ENCODE results near the gene SEMA3G.

SEMA3G gene

DNA sequence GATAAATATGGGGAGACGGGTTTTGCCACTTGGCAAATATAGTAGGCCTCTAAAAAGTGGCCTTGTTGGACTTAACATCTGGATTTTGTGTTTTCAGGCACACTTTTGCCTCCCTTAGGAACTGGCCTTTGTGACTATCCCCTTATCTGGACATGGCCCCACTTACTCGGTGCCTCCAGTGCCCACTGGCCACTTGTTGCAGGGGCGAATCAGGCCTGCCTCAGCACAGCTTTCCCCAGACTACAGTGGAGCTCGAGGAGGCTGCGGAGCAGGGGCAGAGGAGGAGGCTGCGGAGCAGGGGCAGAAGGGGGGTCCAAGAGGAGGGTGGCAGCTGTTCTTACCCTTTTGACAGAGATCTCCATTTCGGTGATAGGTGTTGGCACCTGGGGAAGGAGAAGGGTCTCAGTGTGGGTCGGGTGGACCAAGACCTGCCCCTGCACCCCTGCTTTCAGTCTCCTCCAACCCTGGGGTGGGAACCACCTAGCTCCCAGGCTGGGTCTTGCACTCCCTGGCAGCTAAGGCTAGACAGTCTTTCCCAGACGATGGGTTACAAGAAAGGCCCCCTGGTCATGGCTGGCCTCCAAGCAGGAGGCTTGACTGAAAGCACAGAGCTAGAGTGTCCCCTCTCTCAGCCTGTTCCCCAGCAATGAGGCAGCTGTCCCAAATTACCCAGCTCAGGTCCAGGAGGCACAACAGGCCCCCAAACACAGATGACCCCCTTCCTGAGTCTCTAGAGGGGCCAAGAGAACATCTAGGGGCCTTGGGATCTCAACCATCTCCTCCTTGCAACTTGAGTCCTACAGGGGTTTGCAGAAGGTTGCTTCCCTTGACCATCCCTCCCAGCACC is 6.1 kb downstream of the SEMA3G start:
- DNase-seq, result no peak

GRCh38 chr3:52438104-52438376 is 6.9 kb downstream of the SEMA3G start:
- DNase-seq, result no peak

GRCh38 chr3:52437326-52438103 is 7.4 kb downstream of the SEMA3G start:
- DNase-seq, result no peak

DNA sequence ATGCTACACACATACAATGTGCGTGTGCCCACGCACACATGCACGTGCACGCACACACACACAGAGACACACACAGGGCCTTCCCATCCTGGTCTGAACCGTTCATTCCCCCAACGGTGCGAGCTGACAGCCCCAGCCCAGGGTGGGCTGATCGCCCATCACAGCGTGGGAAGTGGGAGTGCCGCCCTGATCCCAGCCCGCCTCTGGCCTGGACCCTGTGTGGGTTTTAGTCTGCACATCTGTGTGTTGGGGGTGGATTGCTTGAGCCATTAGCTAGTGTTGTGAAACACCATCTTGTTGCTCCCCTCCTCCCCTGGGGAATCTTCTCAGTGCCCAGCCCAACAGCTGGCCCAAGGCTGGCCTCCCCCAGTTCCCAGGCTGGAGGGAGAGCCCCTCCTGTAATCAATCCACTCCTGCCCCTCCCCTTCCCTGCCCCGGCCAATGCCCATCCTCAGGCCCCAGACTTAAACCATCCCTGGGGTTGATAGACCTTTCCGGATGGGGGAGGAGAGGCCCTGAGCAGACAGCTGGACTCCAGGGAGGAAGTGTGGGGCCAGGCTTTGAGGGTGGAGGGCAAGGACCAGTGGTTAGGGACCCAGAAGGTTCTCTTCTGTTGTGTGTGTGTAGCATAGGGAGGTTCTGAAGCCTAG is 8.3 kb downstream of the SEMA3G start:
- DNase-seq, result no peak

- DNase-seq, result no peak
Measured at GRCh38 chr3:52435246-52436101, 9.4 kb downstream of the SEMA3G start.

DNA sequence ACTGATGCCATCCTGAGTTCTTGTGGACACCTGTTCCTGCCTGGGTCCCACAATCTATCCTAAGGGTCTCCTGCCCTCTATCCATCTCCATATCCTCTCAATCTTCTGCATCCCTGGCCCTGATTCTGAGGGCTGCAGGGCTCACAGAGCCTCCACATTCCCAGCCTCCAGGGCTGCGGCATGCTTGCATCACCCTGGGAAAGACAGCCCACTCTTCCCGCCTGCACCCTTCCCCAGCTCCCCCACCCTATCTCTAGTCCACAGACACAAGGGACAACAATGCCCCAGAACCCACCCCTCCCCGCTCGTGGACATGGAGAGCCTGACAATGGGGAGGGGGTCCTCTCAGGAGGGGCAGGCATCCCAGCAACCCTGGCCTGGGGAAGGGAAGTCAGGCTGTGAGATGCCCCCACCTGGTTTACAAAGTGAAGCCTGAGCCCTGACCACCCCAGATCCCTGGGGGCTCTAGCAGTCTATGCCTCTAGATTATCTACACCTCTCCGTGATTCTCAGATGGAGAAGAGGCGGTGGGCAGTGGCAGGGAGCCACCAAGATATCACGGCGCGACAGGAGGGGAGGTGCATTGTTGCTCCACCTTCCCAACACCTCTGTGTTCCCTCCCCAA is 10.3 kb downstream of the SEMA3G start:
- no peak for DNase-seq

GRCh38 chr3:52433996-52434479 is 10.9 kb downstream of the SEMA3G start:
- DNase-seq, result no peak

DNA sequence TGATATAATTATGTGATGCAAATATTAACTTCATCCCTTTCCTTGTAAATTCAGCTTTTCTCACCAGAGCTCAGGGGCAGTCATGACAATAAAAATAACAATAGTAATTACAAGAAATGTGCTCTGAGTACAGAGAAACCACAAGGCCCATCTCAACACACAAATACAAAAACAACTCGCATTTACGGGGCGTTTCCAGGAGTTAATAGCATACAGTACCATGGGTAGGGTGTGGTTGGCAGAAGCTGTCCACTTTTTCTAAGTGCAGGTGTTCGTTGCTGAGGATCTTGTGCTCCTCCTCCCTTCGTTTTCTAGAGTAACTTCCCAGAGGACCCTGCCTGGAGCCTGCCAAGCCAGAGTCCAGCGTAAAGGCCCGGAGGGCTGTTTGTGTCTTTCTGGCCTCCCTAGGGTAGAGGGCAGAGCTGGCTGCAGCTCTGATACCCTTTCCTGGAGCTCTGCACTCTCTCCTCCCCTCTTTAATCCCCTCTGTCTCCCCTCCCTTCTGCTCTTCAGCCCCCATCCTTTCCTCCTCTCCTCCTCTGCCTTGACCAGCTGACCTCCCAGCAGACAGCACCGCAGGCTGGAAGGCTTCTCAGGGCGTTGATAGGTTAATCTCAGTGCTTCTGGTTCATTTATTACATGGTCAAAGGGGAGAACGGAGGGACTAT is 11.4 kb downstream of the SEMA3G start:
- DNase-seq, result no peak

DNA sequence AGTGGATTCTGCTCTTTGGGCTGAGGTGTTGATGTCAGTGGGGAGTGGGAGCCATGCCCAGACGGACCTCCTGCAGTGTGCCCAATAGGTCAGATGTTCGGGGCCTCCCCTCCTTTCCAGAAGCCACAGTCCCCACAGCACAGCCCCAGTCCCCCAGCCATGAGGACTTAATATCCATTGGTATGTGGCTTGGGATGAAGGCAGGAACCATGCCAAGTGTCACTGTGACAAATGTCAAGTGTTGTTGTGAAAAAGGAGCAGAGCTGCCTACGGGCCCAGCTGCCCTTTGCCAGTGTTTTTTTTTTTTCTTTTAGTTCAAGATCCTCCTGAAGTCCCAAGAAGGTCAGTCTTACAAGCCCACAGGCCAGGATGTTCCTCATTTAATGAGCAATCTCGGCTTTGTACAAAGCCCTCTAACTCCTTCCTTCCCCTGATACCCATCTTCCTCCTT is 12.2 kb downstream of the SEMA3G start:
- no peak for DNase-seq

DNA sequence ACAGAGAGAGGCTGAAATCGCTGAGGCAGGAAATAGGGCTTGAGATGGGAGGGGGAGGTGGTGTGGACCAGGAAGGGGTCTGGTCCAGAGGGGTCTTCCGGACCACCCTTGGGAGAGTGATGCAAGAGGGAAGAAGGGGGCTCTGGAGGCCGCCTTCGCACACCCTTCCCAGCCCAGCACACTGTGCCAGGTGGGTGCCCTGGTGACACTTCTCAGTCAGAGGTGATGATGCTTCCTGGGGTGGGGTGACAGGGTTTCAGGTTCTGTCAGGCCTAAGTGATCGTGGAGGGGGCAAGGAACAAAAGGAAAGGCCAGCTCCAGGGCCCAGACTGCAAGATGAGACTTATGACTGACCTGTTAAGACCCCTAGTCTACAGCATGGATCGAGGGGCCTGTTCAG is 12.7 kb downstream of the SEMA3G start:
- DNase-seq, result no peak

DNA sequence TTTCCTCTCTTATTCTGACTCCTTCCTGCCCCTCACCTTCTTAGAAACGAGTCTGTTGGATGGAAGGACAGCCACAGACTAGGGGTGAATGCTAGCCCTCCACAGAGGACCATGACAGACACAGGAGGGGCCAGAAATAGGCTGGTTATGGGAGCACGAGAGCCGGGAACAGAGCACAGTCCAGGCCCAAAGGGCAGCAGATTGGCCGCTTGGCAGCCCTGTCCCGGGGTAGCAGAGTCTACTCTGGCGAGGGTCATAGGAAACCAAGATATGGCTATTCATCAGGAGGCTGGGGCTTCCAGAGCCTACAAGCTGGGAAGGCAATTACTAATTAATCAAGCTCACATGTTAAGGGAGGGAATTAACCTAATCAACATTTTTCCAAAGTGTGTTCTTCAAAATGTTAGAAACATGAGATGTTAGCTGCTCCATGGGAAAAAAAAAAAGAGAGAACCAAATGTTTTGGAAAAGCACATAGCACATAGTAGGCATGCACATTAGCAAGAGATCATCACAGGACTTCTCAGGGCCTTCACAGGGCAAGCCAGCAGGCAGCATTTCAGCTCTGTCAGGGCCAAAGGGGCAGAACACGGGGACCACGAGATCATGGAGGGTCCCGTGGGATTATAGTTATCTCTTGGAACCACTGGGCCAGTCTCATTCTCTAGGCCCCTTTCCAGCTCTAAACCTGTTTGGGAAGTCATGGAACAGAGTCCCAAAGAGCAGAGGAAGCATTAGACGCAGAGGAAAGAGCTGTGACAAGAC is 13.3 kb downstream of the SEMA3G start:
- DNase-seq, result no peak

- no peak for DNase-seq
Measured at GRCh38 chr3:52430416-52430810, 14.5 kb downstream of the SEMA3G start.

DNA sequence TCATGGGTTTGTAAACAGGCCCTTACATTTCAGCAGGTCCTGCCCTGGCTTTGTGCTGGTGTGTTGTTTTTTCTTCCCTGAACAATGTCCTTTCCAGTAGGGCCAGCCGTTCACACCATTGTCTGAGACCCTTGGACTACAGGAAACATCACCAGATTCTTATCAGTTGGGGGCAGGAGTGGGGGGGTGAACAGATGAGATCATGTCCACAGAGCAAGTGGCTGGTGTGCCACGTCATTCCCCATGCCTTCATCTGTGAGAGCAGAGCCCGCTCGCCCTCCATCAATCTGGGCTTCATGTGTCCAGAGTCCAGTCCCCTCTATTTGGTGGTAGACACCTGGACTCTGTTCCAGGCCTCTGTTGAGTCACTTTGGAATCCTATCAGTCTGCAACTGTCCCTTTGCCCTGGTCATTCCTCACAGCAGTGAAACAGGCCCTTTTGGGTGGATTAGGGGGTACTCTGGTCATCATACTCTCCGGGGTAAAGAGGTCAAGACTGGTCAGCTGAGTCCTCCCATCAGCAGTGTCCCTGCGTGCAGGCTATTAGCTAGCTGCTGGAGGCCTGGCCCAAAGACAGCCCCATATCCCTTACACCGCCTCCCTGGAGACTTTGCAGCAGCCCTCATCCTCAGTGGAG is 15.0 kb downstream of the SEMA3G start:
- no peak for DNase-seq

DNA sequence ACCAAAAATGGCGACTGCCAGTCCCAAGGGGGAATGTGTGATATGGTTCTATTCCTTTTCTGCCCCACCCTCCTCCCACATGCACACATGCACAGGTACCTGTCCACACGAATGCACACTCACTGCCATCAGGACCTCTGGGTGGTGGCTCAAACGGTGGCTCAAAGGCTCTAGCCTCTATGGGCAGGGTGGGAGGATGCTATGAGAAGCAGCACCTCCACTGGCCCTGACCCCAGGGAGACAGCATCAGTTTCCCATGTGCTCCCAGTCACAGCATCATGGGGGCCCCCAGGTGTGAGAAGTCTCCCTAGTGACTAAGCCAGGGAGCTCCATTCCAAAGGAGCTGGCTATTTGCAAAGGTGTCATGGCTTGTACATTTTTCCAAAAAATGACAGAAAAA is 15.9 kb downstream of the SEMA3G start:
- no peak for DNase-seq

GRCh38 chr3:52428151-52429005 is 16.5 kb downstream of the SEMA3G start:
- DNase-seq, result no peak

DNA sequence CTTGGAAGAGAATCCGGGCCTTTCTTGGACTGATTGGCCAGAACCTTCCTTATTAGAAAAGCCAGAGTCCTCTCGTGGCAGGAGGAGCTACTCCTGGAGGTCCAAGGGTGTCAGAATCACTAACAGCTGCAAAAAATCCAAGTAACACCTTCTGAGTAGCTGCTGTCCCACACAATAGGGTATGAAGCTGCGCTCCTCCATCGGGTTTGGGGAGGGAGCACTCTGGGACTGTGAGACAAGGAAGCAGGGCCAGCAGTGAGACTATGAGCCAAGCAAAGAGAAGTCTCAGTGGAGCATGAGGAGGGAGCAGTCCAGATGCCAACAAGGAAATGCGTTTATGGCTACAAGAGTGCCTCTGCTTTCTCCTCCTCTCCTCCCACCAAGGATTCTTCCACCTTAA is 21.7 kb downstream of the SEMA3G start:
- DNase-seq, result no peak

DNA sequence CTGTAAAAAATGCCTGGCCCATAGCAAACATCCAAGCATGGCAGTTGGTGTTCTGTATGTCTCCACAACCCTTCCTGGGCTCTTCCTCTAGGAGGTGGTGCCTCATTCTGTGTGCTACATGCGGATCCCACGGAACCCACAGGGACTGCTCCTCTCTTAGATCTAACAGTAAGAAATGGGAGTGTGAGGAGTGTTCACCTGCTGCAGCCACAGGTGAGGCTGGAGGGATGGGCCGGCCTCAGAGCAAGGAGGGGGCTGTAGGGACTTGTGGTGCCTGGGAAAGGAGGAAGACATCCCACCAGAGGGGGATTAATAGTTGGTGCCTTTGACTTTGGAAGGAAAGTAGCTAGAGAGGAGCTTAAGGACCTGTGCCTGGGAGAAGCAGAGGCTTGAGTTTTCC is 22.2 kb downstream of the SEMA3G start:
- DNase-seq, result no peak

DNA sequence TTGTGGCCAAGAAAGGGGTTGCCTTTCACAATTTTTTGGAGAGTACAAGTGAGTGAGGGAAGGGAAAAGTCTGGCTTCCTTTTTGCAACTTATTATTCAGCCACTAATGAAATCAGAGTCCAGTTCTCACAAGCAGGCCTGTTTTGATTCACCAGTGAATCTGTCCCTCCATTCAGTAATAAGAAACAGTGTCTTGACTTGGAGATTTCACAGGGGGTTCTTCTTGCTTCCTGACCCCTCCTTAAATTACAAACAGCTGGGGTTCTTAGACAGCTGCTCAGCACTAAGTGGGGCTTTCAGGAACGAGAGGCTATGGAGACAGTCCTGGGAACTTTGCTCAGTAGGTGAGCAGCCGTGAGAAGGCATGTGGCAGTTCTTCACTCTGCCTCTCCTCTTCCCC is 24.5 kb downstream of the SEMA3G start:
- no peak for DNase-seq

DNA sequence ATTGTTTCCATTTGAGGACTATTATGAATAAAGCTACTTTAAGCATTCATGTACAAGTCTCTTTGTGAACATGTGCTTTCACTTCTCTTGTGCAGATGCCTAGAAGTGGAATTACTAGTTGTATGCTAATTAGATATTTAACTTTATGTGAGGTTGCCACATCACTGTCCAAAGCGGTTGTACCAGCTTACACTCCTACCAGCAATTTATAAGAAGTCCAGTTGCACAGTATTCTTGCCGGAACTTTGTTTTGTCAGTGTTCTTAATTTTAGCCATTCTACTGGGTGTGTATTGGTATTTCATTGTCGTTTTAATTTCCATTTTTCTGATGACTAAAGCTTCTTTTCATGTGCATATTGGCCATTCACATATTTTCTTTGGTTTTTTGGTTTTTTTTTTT is 29.1 kb downstream of the SEMA3G start:
- no peak for DNase-seq

Measured in stimulated activated CD4-positive, alpha-beta T cell treated with anti-CD3 and anti-CD28 coated beads, Interleukin-12 subunit alpha, Interleukin-12 subunit beta, amount 100 ng/mL, for 4 hours (primary cell).